ENCODE results near the gene PIH1D1. TPM values are rescaled to one million over a fixed set of nuclear protein-coding genes. Genes with fewer than 3 reads are reported as not detected.

Gene PIH1D1
- 99.9 TPM for polyA plus RNA-seq (2012; ENCODE audit: insufficient read depth, insufficient read length, low read depth)

DNA sequence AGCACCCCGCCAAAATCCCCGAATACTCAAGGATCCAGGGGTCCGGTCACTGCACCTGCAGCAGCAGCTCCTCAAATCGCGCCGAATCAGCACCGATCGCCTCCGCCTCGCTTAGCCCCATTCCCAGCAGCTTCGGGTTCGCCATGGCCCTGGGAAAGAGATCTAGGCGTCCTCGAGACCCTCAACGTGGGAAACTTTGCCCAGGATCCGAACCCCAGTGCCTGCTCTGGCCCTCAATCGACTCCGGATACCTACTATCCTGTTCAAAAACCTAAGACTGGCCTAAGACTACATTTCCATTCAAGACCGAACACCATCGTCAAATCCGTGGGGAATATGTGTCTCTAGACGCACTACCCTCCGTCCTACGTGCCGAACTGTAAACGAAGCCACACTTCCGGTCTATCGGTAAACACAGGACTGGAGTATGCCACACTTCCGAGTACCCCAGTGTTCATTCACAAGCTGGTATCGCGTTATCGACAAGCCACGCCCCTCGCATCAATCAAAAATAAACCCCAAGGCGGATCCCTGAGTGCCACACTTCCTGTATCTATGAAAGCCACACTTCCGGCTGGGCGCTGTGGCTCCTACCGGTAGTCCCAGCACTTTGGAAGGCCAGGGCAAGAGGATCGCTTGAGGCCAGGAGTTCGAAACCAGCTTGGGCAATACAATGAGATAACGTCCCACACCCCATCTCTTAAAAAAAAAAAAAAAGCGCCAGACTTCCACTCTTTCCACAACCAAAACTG, at the start of gene PIH1D1:
Gene PIH1D1, minus strand, starts transcription at position 385 of the 752 bp plus-strand sequence. Its CDS starts 240 bp downstream, at position 145.
- peak; percentile 97 for DNase-seq
- no peaks in the 10 kb centered on the region for H3K9me3 ChIP-seq
- H3K27me3 ChIP-seq = no peaks in the 10 kb centered on the region
- H3K4me3 ChIP-seq (ENCODE audit: low read depth, low read length) = peak within 1 kb of the TSS; percentile 96
- no peaks in the 10 kb centered on the region for H3K4me1 ChIP-seq
- TF ChIP-seq, protein P1, sequence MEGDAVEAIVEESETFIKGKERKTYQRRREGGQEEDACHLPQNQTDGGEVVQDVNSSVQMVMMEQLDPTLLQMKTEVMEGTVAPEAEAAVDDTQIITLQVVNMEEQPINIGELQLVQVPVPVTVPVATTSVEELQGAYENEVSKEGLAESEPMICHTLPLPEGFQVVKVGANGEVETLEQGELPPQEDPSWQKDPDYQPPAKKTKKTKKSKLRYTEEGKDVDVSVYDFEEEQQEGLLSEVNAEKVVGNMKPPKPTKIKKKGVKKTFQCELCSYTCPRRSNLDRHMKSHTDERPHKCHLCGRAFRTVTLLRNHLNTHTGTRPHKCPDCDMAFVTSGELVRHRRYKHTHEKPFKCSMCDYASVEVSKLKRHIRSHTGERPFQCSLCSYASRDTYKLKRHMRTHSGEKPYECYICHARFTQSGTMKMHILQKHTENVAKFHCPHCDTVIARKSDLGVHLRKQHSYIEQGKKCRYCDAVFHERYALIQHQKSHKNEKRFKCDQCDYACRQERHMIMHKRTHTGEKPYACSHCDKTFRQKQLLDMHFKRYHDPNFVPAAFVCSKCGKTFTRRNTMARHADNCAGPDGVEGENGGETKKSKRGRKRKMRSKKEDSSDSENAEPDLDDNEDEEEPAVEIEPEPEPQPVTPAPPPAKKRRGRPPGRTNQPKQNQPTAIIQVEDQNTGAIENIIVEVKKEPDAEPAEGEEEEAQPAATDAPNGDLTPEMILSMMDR (IDR thresholded peaks at IDR 0.05; ENCODE audit: low read depth, low read length) = peak; percentile 20; the same call in 1 of the 2 replicates
- peaks cover 27% of the 10 kb centered on the region for H3K36me3 ChIP-seq

DNA sequence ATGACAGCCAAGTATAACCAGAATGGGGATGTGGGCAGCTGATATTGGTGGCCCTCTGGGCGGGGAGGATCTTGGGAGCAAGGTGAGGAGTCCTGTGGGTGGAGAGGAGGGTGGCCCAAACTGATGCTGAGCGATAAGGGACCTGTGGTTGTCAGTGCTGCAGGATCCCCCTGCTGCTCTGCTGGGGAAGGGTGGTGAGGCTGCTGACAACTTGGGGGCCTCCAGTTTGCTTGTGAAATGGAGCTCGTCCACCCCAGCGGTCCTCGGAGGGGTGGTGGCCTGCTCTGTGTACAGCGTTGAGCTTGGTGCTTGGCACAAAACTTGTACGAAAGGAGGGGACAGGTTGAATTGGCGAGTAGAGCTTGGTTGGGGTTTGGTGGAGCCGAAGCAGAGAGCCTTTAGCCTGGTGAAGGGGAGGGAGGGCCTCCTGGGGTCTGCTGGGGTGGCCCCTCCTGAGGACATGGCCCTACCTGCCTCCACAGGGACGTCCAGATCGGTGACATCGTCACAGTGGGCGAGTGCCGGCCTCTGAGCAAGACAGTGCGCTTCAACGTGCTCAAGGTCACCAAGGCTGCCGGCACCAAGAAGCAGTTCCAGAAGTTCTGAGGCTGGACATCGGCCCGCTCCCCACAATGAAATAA, 47.5 kb upstream of the PIH1D1 start:
- Histone ChIP-seq H3K9me3 (no peaks in the 10 kb centered on the region), H3K4me3 (ENCODE audit: low read depth, low read length) (peak overlapping the region; percentile 100)
- TF ChIP-seq, protein P1 (IDR thresholded peaks at IDR 0.05; ENCODE audit: low read depth, low read length) = no peak

DNA sequence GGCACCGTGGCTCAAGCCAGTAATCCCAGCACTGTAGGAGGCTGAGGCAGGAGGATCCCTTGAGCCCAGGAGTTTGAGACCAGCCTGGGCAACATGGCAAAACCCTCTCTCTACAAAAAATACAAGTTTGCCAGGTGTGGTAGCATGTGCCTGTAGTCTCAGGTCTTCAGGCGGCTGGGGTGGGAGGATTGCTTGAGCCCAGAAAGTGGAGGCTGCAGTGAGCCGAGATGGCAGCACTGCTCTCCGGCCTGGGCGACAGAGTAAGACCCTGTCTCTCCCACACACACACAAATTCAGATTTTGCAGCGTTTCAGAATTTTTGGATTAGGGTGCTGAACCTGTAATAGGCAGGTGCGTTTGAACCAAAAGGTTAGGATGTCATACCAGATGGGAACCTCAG, 46.9 kb upstream of the PIH1D1 start:
- peaks cover 23% of the 10 kb centered on the region for H3K4me1 ChIP-seq
- peak overlapping the region; percentile 100 for H3K4me3 ChIP-seq (ENCODE audit: low read depth, low read length)

More for the DNA sequence above, 47.5 kb upstream of the PIH1D1 start:
- no peaks in the 10 kb centered on the region for H3K27me3 ChIP-seq
- no peak for DNase-seq
- peaks cover 37% of the 10 kb centered on the region for H3K36me3 ChIP-seq
- peaks cover 23% of the 10 kb centered on the region for H3K4me1 ChIP-seq

DNA sequence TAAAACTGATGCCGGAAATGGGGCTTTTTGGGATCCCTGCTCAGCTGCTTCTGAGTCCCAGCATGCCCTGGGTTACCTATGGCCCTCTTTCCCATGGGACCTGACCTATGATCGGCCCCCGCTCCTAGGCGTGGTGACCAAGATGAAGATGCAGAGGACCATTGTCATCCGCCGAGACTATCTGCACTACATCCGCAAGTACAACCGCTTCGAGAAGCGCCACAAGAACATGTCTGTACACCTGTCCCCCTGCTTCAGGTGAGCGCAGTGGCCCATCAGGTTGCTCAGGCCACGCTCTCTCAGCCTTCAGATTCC, 46.1 kb upstream of the PIH1D1 start:
- TF ChIP-seq, protein P1 (IDR thresholded peaks at IDR 0.05; ENCODE audit: low read depth, low read length) = no peak
- H3K27me3 ChIP-seq = no peaks in the 10 kb centered on the region; the same call in 1 of the 2 replicates
- H3K4me1 ChIP-seq = peaks cover 23% of the 10 kb centered on the region
- H3K36me3 ChIP-seq = peaks cover 44% of the 10 kb centered on the region
- no peak for DNase-seq
- no peaks in the 10 kb centered on the region for H3K9me3 ChIP-seq
- H3K4me3 ChIP-seq (ENCODE audit: low read depth, low read length) = peak overlapping the region; percentile 100

More for the DNA sequence above, 46.9 kb upstream of the PIH1D1 start:
- TF ChIP-seq, protein P1 (IDR thresholded peaks at IDR 0.05; ENCODE audit: low read depth, low read length) = no peak
- Histone ChIP-seq H3K27me3 (no peaks in the 10 kb centered on the region), H3K36me3 (peaks cover 37% of the 10 kb centered on the region), H3K9me3 (no peaks in the 10 kb centered on the region)
- no peak for DNase-seq

DNA sequence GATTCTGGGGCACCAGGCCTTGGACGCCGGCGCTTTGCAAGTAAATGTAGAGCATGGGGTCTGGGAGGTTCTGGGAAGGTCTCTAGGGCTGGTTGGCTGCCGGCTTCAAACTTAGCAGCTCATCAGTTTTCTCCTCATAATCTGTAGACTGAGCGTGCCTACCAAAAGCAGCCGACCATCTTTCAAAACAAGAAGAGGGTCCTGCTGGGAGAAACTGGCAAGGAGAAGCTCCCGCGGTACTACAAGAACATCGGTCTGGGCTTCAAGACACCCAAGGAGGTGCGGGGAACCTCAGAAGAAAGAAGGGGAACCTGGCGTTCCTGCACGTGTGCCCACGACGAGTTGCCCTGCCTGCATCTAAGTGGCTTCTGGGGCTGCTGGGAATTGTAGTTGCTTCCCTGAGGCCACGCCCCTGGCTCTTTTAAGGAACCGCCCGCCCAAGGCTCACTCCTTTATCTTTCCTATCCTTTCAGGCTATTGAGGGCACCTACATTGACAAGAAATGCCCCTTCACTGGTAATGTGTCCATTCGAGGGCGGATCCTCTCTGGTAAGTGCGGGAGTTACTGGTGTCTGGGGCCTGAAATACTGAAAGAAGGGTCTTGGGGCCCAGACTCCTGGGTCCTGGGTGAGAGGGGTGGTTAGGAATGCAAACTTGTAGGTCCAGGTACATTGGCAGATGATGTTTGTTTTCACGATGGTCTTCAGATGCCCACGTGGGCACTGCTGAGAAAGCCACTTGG, 45.6 kb upstream of the PIH1D1 start:
- TF ChIP-seq, protein P1 (IDR thresholded peaks at IDR 0.05; ENCODE audit: low read depth, low read length) = no peak
- H3K36me3 ChIP-seq = peaks cover 50% of the 10 kb centered on the region
- no peaks in the 10 kb centered on the region; the same call in none of the 2 replicates for H3K27me3 ChIP-seq
- H3K9me3 ChIP-seq = no peaks in the 10 kb centered on the region
- peak; percentile 68 for DNase-seq
- H3K4me1 ChIP-seq = peaks cover 23% of the 10 kb centered on the region
- H3K4me3 ChIP-seq (ENCODE audit: low read depth, low read length) = peak overlapping the region; percentile 100

All from BE2C (cell line).